HG02642 (cell line): Measurements from ENCODE around the gene SEMA5A.

Source experiments
- ATAC-seq: cut with Tn5 transposase; IDR thresholded peaks from one replicate; pipeline ENCODE4 v1.9.1; 2021; ENCODE audit warnings: mild to moderate bottlenecking; ENCODE audit not compliant: unreplicated experiment, poor library complexity

Gene SEMA5A

GRCh38 chr5:9240431-9240830 lies 305.4 kb downstream of the SEMA5A start:
- ATAC-seq, result no peak

GRCh38 chr5:9239626-9240025 lies 306.2 kb downstream of the SEMA5A start:
- ATAC-seq, result no peak

- ATAC-seq, result no peak
These were observed 306.8 kb downstream of the SEMA5A start for GRCh38 chr5:9239071-9239470.

DNA sequence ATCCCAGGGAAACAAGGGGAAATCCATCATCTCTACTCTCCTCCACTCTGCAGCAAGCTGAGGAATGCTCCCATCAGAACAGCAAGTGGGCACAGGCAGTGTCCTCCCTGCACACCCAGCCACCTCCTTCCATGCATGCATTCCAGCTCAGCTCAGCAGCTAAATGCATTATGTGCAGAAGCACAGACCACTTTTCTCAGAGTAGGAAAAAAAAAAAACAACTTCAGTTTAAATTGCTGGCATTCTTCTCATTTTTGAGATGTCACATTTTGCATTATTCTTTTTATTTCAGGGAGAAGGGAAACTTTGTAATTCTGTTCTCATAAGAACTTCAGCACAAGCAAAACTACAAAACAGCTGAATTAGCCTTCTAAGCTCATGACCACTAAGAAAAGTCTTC lies 312.2 kb downstream of the SEMA5A start:
- no peak for ATAC-seq

GRCh38 chr5:9233035-9233434 lies 312.8 kb downstream of the SEMA5A start:
- no peak for ATAC-seq

- no peak for ATAC-seq
These were observed 314.0 kb downstream of the SEMA5A start for GRCh38 chr5:9231842-9232241.

DNA sequence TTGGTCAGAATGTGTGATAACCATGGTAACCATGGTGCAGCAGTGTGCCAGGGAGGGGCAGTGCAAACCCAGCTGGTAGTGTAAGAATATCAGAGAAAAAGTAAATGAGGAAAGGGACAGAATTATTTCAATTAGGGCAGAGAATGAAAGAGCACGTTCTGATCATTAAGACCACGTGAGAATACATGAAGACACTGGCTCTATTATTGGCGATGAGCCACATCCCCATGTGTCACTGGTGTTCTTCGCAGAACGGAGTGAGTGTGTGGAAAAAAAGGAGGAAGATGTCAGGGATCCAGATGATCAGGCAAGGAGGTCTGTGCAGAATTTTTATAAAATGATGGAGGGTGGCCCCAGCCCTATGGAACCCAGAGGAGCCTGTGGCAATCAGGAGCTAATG lies 315.5 kb downstream of the SEMA5A start:
- ATAC-seq, result no peak

DNA sequence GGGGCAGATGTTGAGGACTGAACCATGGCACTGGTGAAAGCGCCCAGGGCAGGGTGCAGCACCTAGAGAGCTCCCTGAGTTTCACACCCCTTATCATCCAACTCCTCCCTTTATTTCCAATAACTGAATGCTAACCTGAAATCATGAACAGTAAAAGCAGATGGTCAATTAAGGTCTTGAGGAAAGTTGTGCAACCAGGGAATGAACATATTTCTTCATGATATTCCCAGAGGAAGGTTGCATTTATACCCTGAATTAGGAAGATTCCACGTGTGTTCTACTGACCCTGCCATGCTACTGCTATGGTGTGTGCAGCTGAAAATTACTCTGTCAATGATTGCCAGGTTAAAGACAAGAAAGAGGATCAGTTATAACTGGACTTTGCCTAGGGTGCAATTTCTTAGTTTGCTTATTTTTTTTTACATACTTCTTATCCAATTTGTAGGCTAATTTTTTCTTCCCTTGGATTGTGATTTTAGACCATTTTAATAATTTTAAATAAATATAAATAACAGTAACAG lies 319.8 kb downstream of the SEMA5A start:
- no peak for ATAC-seq

GRCh38 chr5:9222054-9222976 lies 323.6 kb downstream of the SEMA5A start:
- no peak for ATAC-seq

DNA sequence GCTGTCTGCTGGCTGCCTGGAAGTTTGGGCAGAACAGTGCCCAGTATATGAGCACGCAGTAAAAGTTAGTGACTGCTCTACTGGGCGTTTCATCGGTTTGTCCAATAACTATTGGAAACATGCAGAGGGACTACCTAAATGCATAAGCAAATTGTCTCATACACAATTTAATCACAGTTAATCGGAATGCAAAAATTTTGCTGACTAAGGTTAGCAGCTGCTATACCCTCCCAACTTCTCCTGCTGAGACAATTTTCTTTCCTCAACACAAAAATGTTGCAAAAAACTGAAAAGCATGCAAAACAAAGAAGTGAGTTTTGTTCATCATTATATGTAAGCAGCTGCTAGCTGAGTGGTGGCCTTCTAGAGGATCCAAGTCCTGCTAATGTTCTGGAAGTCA lies 327.5 kb downstream of the SEMA5A start:
- ATAC-seq, result no peak

GRCh38 chr5:9212605-9213004 lies 333.3 kb downstream of the SEMA5A start:
- ATAC-seq, result no peak

- ATAC-seq, result no peak
These were observed 335.9 kb downstream of the SEMA5A start for GRCh38 chr5:9209846-9210492.

DNA sequence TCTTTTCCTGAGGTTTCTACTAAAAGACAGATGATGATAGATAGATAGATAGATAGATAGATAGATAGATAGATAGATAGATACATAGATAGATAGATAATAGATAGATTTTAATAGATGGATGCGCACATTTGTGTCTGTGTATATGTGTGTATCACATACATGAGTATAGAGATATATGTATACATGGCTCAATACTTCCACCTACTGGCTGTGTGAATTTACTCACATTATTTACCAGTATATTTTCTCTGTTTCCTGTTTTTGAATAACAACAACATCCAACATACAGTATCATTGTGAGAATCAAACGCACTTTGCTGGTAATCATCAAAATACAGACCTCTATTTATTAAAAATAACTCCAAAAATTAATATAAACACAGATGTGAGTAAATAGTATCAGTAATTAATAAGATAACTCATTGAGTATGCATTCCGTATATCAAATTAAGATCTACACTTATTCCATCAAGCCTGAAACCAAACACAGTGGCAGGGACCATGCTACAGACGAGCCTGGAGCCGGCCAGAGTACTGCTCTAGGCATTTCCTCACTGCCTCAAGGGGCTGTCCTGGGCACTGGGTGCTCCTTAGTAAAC lies 338.0 kb downstream of the SEMA5A start:
- peak; percentile 69 for ATAC-seq

GRCh38 chr5:9202636-9203035 lies 343.2 kb downstream of the SEMA5A start:
- ATAC-seq, result no peak

DNA sequence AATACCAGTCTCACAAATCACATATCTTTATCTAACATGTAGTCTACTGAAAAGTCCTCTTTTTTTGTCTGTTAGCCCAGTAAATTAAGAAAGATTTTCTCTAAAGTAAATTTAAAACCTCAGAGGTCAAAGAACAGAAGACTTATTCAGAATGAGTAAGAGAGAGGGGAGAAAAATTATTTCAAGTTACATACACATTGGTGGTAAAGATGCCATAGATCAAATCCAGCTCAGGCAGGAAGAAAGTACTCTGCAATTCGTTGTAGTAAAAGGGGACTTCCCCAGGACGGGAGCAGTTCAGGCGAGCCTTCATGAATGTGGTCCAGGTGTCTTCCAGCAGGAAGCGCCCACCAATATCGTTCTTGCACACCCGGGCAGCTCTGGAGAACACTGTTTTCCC lies 344.1 kb downstream of the SEMA5A start:
- ATAC-seq, result no peak

DNA sequence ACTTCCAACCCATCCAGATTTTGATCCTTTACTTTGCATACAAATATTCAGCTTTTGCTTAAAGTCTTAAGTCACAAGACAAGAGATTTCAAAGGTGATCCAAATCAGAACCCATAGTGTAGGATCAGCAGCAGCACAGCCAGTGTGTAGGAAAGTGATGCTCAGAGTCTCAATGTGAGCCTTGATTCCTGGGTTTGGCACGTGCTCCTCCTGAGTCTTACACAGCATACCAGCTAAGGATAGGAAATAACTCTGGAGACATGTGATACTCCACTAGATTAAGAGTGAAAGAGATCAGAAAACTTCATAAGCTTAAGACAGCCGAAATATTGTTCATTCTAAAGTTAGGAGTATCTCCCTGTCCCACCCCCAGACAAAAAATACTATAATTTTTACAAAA lies 344.9 kb downstream of the SEMA5A start:
- ATAC-seq, result no peak

- no peak for ATAC-seq
These were observed 347.5 kb downstream of the SEMA5A start for GRCh38 chr5:9198394-9198793.

DNA sequence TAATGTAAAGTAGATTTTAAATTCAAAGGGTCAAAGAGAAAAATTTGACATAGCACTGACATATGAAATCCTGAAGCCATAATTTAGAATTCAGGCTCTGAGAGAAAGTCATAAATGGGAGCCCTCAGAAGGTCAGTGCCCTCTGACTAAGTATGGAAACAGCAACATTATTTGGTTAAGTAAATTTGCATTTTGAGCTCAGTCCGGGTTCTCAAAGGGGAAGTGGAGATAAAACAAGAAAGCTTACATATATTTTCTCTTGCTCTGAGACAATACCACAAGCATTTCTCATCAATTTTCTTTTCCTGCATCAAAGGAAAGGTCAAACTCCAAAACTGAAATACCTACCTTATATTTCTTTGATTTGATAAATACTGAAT lies 348.0 kb downstream of the SEMA5A start:
- peak; percentile 92 for ATAC-seq

DNA sequence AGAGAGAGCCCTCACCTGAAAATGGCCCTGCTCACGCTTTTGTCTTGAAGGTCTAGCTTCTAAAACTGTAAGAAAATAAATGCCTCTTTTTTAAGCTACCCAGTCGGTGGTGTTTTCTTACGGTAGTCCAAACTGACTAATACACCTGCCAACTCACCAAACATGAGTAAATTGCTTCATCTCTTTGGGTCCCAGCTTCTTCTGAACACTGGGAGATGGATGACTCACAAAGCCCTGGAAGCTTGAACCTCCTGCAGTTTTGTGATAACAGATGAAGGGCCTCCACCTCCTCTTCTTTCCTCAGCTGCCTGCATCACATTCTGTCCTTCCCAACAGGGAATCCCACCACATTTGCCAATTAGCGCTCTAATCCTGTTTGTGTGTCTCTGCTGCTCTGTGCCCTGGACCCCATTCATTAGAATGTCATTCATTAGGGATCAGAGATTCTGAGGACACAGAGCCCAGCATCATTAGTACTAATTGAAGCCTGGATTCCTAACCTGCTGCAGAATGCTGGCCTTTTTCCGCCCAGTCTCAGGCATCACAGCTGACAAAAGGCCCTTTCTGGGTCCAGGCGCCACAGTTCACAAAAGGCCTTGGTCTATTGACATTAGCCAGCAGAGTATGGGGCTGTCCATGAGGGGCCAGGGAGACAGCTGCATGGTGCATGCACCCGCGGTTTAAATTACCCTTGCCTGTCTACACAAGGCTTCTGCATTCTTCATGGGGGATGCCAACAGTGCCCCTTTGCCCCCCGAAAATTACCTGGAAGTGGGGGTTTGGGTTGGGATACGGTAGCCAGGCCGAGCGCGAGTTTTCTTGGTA lies 349.3 kb downstream of the SEMA5A start:
- ATAC-seq, result no peak

- no peak for ATAC-seq
These were observed 351.4 kb downstream of the SEMA5A start for GRCh38 chr5:9194509-9194908.
